HepG2 (cell line): Measurements from ENCODE around the gene MISP3. TPM values are rescaled to one million over a fixed set of nuclear protein-coding genes. Genes with fewer than 3 reads are reported as not detected.
A peak's percentile ranks its signal among the peaks of the same experiment; 100 is the strongest.

Experiments used
- BCL3 ChIP-seq: sonication (generic); formaldehyde crosslinking; IDR thresholded peaks from 2 replicates; pipeline ENCODE4 v1.5.1; 2020; ENCODE audit warnings: mild to moderate bottlenecking, missing genetic modification reagents, moderate library complexity
- HNF1B ChIP-seq: sonication (generic); formaldehyde crosslinking; IDR thresholded peaks from 2 replicates; pipeline ENCODE4 v1.5.1; 2020; ENCODE audit warnings: mild to moderate bottlenecking, moderate library complexity, missing genetic modification reagents
- KLF12 ChIP-seq: sonication (generic); formaldehyde crosslinking; IDR thresholded peaks from 2 replicates; pipeline ENCODE4 v1.4.0; 2020; ENCODE audit warnings: missing genetic modification reagents, borderline replicate concordance
- POLR2A ChIP-seq, 2 experiments: IDR thresholded peaks; 2 replicates each; pipeline ENCODE4 v1.6.1; 2011; ENCODE audit warnings: low read depth in 2 of 2, low read length in 2 of 2, mild to moderate bottlenecking in 1 of 2, moderate library complexity in 1 of 2; ENCODE audit not compliant: insufficient read depth in 1 of 2
- TARDBP ChIP-seq: sonication (generic); formaldehyde crosslinking; IDR thresholded peaks from 2 replicates; pipeline ENCODE4 v1.8.0; 2022; ENCODE audit warnings: mild to moderate bottlenecking, missing genetic modification reagents
- ZBTB7B ChIP-seq: sonication (generic); formaldehyde crosslinking; IDR thresholded peaks from 2 replicates; pipeline ENCODE4 v1.4.0; 2020; ENCODE audit warnings: missing genetic modification reagents
- ZFP90 ChIP-seq: sonication (generic); formaldehyde crosslinking; IDR thresholded peaks from 2 replicates; pipeline ENCODE4 v1.8.0; 2022; ENCODE audit warnings: missing genetic modification reagents, mild to moderate bottlenecking, inconsistent platforms, borderline replicate concordance
- ZNF230 ChIP-seq: sonication (generic); formaldehyde crosslinking; IDR thresholded peaks from 2 replicates; pipeline ENCODE4 v1.4.0; 2020; ENCODE audit warnings: mild to moderate bottlenecking, missing genetic modification reagents
- ZNF34 ChIP-seq: sonication (generic); formaldehyde crosslinking; IDR thresholded peaks from 2 replicates; pipeline ENCODE4 v1.4.0; 2020; ENCODE audit warnings: mild to moderate bottlenecking, missing genetic modification reagents, borderline replicate concordance
- ZNF354B ChIP-seq: sonication (generic); formaldehyde crosslinking; IDR thresholded peaks from 2 replicates; pipeline ENCODE4 v1.8.0; 2022; ENCODE audit warnings: mild to moderate bottlenecking, missing genetic modification reagents
- ZNF501 ChIP-seq: sonication (generic); formaldehyde crosslinking; IDR thresholded peaks from 2 replicates; pipeline ENCODE4 v1.5.1; 2020; ENCODE audit warnings: mild to moderate bottlenecking, moderate library complexity, missing genetic modification reagents
- ZNF563 ChIP-seq: sonication (generic); formaldehyde crosslinking; IDR thresholded peaks from 2 replicates; pipeline ENCODE4 v1.8.0; 2022; ENCODE audit warnings: mild to moderate bottlenecking, moderate library complexity, missing genetic modification reagents
- ZNF687 ChIP-seq: sonication (generic); formaldehyde crosslinking; IDR thresholded peaks from 2 replicates; pipeline ENCODE4 v1.5.1; 2020; ENCODE audit warnings: mild to moderate bottlenecking, missing genetic modification reagents, moderate library complexity
- ZNF790 ChIP-seq: sonication (generic); formaldehyde crosslinking; IDR thresholded peaks from 2 replicates; pipeline ENCODE4 v1.8.0; 2022; ENCODE audit warnings: missing genetic modification reagents, mild to moderate bottlenecking, borderline replicate concordance
- polyA plus RNA-seq, 8 experiments: library from polyadenylated mRNA; depleted of rRNA in 3 of 8; stranded (reverse) in 7 of 8; unstranded in 1 of 8; fragments of >200 nt; fragmentation: Illumina TruSeq in 4 of 8; extraction: Trizol in 4 of 8; gene quantifications; 2 replicates each; pipeline versions ENCODE4 v1.2.1 to v1.2.3, GENCODE V29; 2011 to 2016; ENCODE audit warnings: low read depth in 4 of 8, missing spikeins in 1 of 8, mixed read lengths in 1 of 8; ENCODE audit not compliant: insufficient read depth in 1 of 8
- total RNA-seq, 5 experiments: library from RNA; depleted of rRNA; stranded (reverse); fragments of >200 nt; fragmentation: Illumina TruSeq; extraction: Trizol; gene quantifications; 2 replicates each; pipeline ENCODE4 v1.2.3, GENCODE V29; 2016; ENCODE audit warnings: low read depth in 1 of 5
- TF ChIP-seq, protein P1 (sequence below): sonication (generic); formaldehyde crosslinking; IDR thresholded peaks from 2 replicates; pipeline ENCODE4 v1.8.0; 2022; ENCODE audit warnings: mild to moderate bottlenecking, missing genetic modification reagents; ENCODE audit not compliant: insufficient replicate concordance
- TF ChIP-seq, protein P2 (sequence below): sonication (generic); formaldehyde crosslinking; IDR thresholded peaks from 2 replicates; pipeline ENCODE4 v1.8.0; 2022; ENCODE audit warnings: mild to moderate bottlenecking, missing genetic modification reagents, borderline replicate concordance

The MISP3 gene
- total and polyA plus RNA-seq, 2 of the 13 experiments (the other 11 are each of a cell fraction or from before 2014, with no cell fraction given), result 2.5 to 5.4 TPM

- TF ChIP-seq KLF12 (peak; percentile 62; the same call in 1 of the 2 replicates), ZNF354B (peak; percentile 44; the same call in 1 of the 2 replicates), POLR2A (IDR thresholded peaks at IDR 0.05; ENCODE audit: insufficient read depth in 1 of 2, low read depth in 2 of 2, low read length in 2 of 2) (peak; percentile 19 to 81; a peak in 3 of 4 replicates), HNF1B (CRISPR knock-in tag) (0 out of 2 replicates have a peak, but pooled peaks have one; percentile 17), TARDBP (CRISPR knock-in tag) (no peak), ZNF501 (CRISPR knock-in tag) (0 out of 2 replicates have a peak, but pooled peaks have one; percentile 37), ZNF34 (CRISPR knock-in tag) (0 out of 2 replicates have a peak, but pooled peaks have one; percentile 39), ZNF230 (0 out of 2 replicates have a peak, but pooled peaks have one; percentile 39), ZFP90 (CRISPR knock-in tag) (no peak), ZBTB7B (peak; percentile 77), BCL3 (peak; percentile 19; the same call in 1 of the 2 replicates), ZNF563 (CRISPR knock-in tag) (peak; percentile 83), ZNF790 (peak; percentile 55; the same call in 1 of the 2 replicates), ZNF687 (peak; percentile 60)
- TF ChIP-seq, protein P1, sequence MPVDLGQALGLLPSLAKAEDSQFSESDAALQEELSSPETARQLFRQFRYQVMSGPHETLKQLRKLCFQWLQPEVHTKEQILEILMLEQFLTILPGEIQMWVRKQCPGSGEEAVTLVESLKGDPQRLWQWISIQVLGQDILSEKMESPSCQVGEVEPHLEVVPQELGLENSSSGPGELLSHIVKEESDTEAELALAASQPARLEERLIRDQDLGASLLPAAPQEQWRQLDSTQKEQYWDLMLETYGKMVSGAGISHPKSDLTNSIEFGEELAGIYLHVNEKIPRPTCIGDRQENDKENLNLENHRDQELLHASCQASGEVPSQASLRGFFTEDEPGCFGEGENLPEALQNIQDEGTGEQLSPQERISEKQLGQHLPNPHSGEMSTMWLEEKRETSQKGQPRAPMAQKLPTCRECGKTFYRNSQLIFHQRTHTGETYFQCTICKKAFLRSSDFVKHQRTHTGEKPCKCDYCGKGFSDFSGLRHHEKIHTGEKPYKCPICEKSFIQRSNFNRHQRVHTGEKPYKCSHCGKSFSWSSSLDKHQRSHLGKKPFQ (CRISPR knock-in tag), result peak; percentile 34
- TF ChIP-seq, protein P2, sequence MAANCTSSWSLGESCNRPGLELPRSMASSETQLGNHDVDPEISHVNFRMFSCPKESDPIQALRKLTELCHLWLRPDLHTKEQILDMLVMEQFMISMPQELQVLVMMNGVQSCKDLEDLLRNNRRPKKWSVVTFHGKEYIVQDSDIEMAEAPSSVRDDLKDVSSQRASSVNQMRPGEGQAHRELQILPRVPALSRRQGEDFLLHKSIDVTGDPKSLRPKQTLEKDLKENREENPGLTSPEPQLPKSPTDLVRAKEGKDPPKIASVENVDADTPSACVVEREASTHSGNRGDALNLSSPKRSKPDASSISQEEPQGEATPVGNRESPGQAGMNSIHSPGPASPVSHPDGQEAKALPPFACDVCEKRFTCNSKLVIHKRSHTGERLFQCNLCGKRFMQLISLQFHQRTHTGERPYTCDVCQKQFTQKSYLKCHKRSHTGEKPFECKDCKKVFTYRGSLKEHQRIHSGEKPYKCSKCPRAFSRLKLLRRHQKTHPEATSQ (CRISPR knock-in tag), result 0 out of 2 replicates have a peak, but pooled peaks have one; percentile 42
Measured at GRCh38 chr19:14091081-14091812, 18.7 kb downstream of the MISP3 start (continued).
